ENCODE data around the gene CCR9. TPM values are rescaled to one million over a fixed set of nuclear protein-coding genes. Genes with fewer than 3 reads are reported as not detected.

Gene CCR9
- total and polyA plus RNA-seq, 5 donors from 2014 or later = 5.6 to 16.7 (median 11.3) TPM; not detected in 1

- ATAC-seq (ENCODE audit: low read depth in 2 of 2) = no peak
- Histone ChIP-seq H3K27me3 (ENCODE audit: control insufficient read depth, insufficient read depth, low read length) (peaks cover 9% of the 10 kb centered on the region), H3K4me3 (ENCODE audit: low read depth, low read length) (no peak overlapping the region), H3K4me1 (ENCODE audit: control insufficient read depth, insufficient read depth, low read length, poor library complexity, severe bottlenecking) (no peaks in the 10 kb centered on the region), H3K27ac (ENCODE audit: insufficient read depth, low read length, poor library complexity, severe bottlenecking) (no peak overlapping the region), H3K36me3 (ENCODE audit: control insufficient read depth, insufficient read depth, low read length) (no peaks in the 10 kb centered on the region), H3K9me3 (ENCODE audit: control insufficient read depth in 2 of 2, low read length in 2 of 2) (no peaks in the 10 kb centered on the region)
- Mint-ChIP-seq H3K4me3 (peak overlapping the region in 1 of 4 donors; percentile 29), H3K36me3 (no peaks in the 10 kb centered on the region), H3K27ac (peak overlapping the region in 1 of 3 donors; percentile 39), H3K9me3 (peaks cover 0 to 3% (median 0%) of the 10 kb centered on the region in 7 donors), H3K4me1 (peaks cover 0 to 14% (median 9%) of the 10 kb centered on the region in 4 donors), H3K27me3 (peaks cover 24% of the 10 kb centered on the region)
- no peak for DNase-seq
These were observed 1.8 kb upstream of the CCR9 start for GRCh38 chr3:45884368-45885201.

DNA sequence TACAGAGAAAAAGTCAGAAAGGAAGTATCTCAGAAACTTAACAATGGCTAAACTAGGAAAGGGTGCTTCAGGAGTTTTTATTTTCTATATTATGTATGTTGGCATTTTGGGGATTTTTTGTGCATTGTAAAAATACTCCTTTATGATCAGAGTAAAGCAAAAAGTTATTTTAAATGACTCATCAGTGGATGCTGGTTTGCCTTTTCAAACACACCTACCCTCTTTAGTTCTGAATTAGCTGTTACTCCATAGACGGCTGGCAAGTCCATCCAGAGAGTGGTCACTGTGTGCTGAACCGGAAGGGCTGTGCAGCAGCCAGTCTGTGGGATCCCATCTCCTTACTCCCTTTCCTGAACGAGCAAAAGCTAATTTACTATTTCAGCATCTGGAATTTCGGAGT, 942 bp downstream of the CCR9 start:
- Mint-ChIP-seq H3K27me3 (peaks cover 37% of the 10 kb centered on the region), H3K4me3 (peak overlapping the region in 2 of 4 donors; percentile 26 to 57), H3K27ac (no peak overlapping the region), H3K9me3 (peaks cover 0 to 1% (median 0%) of the 10 kb centered on the region in 7 donors), H3K4me1 (peaks cover 0 to 10% (median 4%) of the 10 kb centered on the region in 4 donors), H3K36me3 (no peaks in the 10 kb centered on the region)
- H3K36me3 ChIP-seq (ENCODE audit: control insufficient read depth, insufficient read depth, low read length) = no peaks in the 10 kb centered on the region
- no peak overlapping the region for H3K27ac ChIP-seq (ENCODE audit: insufficient read depth, low read length, poor library complexity, severe bottlenecking)
- peaks cover 9% of the 10 kb centered on the region for H3K27me3 ChIP-seq (ENCODE audit: control insufficient read depth, insufficient read depth, low read length)
- no peaks in the 10 kb centered on the region for H3K9me3 ChIP-seq (ENCODE audit: control insufficient read depth in 2 of 2, low read length in 2 of 2)
- H3K4me1 ChIP-seq (ENCODE audit: control insufficient read depth, insufficient read depth, low read length, poor library complexity, severe bottlenecking) = no peaks in the 10 kb centered on the region
- DNase-seq (no peak), ATAC-seq (ENCODE audit: low read depth in 2 of 2) (no peak)
- peak overlapping the region; percentile 16 for H3K4me3 ChIP-seq (ENCODE audit: low read depth, low read length)

DNA sequence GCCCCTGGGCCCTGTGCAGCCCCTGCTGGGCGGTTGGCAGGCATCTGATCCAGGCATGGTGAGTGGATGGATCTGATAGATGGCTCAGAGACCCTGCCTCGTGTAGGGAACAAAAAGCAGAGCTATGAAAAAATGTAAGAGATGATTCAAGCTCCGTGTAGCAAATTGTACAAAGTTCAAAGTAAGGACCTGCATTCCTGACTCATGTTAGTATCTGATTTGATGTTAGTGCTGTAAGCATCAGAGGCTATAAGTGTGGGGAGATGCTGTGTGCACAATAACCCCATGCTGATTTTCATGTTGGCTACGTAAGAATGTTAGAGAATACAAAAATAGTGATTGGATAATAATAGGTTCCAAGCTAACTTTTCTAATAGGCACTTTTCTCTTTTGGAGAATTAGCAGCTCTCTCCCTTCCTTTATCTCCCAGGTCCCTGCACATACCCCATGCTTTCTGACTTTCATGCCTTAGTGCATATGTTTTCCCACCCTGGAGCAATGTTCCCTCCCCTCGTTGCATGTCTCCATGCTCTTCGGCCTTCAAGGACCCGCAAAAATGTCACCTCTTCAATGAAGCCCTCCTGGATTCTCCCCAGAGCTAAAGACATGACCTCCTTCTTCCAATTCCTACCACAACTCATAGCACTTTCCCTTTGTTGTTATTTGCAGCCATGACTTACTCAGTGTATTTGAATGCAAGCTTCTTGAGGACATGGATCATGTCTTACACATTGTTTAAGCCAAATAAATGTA, 1.6 kb downstream of the CCR9 start:
- Histone ChIP-seq H3K9me3 (ENCODE audit: control insufficient read depth in 2 of 2, low read length in 2 of 2) (no peaks in the 10 kb centered on the region), H3K4me1 (ENCODE audit: control insufficient read depth, insufficient read depth, low read length, poor library complexity, severe bottlenecking) (no peaks in the 10 kb centered on the region), H3K36me3 (ENCODE audit: control insufficient read depth, insufficient read depth, low read length) (no peaks in the 10 kb centered on the region), H3K27ac (ENCODE audit: insufficient read depth, low read length, poor library complexity, severe bottlenecking) (no peak overlapping the region), H3K4me3 (ENCODE audit: low read depth, low read length) (no peak overlapping the region), H3K27me3 (ENCODE audit: control insufficient read depth, insufficient read depth, low read length) (peaks cover 9% of the 10 kb centered on the region)
- no peak for DNase-seq
- ATAC-seq (ENCODE audit: low read depth in 2 of 2) = no peak
- Mint-ChIP-seq H3K4me1 (peaks cover 0 to 15% (median 6%) of the 10 kb centered on the region in 4 donors), H3K36me3 (no peaks in the 10 kb centered on the region), H3K4me3 (peak overlapping the region; percentile 0 to 65 (median 13)), H3K27me3 (peaks cover 41% of the 10 kb centered on the region), H3K27ac (peak overlapping the region in 1 of 3 donors; percentile 33), H3K9me3 (peaks cover 0 to 1% (median 0%) of the 10 kb centered on the region in 7 donors)

DNA sequence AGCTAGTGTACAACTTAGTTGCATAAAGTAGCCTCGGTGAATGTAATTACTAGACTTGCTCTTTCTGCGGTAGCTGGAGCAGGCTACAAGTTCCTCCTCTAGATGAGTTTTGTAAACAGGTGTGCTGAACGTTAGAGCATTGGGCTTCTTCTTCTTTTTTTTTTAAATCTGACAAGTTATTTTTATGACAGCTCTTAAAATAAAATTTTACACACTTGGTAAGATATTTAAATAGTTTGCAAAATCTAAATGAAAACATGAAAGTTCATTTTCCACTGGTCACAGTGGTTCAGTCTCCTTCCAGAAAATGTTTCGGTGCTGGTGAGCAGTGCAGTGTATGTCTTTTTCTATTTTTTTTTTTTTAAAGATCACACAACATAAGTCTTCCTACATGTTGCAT, 3.0 kb downstream of the CCR9 start:
- H3K36me3 Mint-ChIP-seq = no peaks in the 10 kb centered on the region
- H3K27me3 ChIP-seq (ENCODE audit: control insufficient read depth, insufficient read depth, low read length) = peaks cover 9% of the 10 kb centered on the region
- H3K27me3 Mint-ChIP-seq = peaks cover 47% of the 10 kb centered on the region
- no peaks in the 10 kb centered on the region for H3K9me3 ChIP-seq (ENCODE audit: control insufficient read depth in 2 of 2, low read length in 2 of 2)
- no peak for ATAC-seq (ENCODE audit: low read depth in 2 of 2)
- no peak overlapping the region for H3K27ac ChIP-seq (ENCODE audit: insufficient read depth, low read length, poor library complexity, severe bottlenecking)
- H3K27ac Mint-ChIP-seq = no peak overlapping the region
- H3K4me1 Mint-ChIP-seq = peaks cover 0 to 29% (median 6%) of the 10 kb centered on the region in 4 donors
- H3K36me3 ChIP-seq (ENCODE audit: control insufficient read depth, insufficient read depth, low read length) = no peaks in the 10 kb centered on the region
- H3K4me3 ChIP-seq (ENCODE audit: low read depth, low read length) = no peak overlapping the region
- peak overlapping the region in 1 of 4 donors; percentile 58 for H3K4me3 Mint-ChIP-seq
- peaks cover 0 to 1% (median 0%) of the 10 kb centered on the region in 7 donors for H3K9me3 Mint-ChIP-seq
- DNase-seq = no peak
- H3K4me1 ChIP-seq (ENCODE audit: control insufficient read depth, insufficient read depth, low read length, poor library complexity, severe bottlenecking) = no peaks in the 10 kb centered on the region

DNA sequence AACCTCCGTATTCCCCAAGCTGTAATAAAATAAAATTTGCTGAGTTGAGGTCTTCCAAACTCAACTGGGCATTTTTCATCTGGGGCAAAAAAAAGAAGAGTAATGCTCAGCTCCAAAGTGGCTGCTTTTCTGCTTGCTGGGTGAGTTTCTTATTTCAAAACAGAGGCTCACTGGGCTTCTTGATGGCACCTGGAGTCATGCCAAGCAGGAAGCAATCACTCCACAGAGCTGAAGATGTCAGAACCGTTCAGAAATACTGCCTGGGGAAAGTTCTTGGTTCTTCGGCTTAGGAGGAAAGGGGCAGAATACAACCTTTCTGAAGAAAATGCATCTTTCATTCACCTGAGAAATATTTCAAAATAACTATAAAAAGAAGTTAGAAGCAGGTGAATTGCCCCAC, 4.1 kb downstream of the CCR9 start:
- ATAC-seq (ENCODE audit: low read depth in 2 of 2) = no peak
- Mint-ChIP-seq H3K4me1 (peaks cover 0 to 27% (median 5%) of the 10 kb centered on the region in 4 donors), H3K36me3 (no peaks in the 10 kb centered on the region), H3K27ac (no peak overlapping the region), H3K27me3 (peaks cover 47% of the 10 kb centered on the region), H3K9me3 (peaks cover 0 to 1% (median 0%) of the 10 kb centered on the region in 7 donors), H3K4me3 (peak overlapping the region in 2 of 4 donors; percentile 54 to 56)
- H3K27ac ChIP-seq (ENCODE audit: insufficient read depth, low read length, poor library complexity, severe bottlenecking) = no peak overlapping the region
- no peak for DNase-seq
- H3K36me3 ChIP-seq (ENCODE audit: control insufficient read depth, insufficient read depth, low read length) = no peaks in the 10 kb centered on the region
- H3K4me3 ChIP-seq (ENCODE audit: low read depth, low read length) = no peak overlapping the region
- H3K27me3 ChIP-seq (ENCODE audit: control insufficient read depth, insufficient read depth, low read length) = peaks cover 4% of the 10 kb centered on the region
- H3K4me1 ChIP-seq (ENCODE audit: control insufficient read depth, insufficient read depth, low read length, poor library complexity, severe bottlenecking) = no peaks in the 10 kb centered on the region
- no peaks in the 10 kb centered on the region for H3K9me3 ChIP-seq (ENCODE audit: control insufficient read depth in 2 of 2, low read length in 2 of 2)

DNA sequence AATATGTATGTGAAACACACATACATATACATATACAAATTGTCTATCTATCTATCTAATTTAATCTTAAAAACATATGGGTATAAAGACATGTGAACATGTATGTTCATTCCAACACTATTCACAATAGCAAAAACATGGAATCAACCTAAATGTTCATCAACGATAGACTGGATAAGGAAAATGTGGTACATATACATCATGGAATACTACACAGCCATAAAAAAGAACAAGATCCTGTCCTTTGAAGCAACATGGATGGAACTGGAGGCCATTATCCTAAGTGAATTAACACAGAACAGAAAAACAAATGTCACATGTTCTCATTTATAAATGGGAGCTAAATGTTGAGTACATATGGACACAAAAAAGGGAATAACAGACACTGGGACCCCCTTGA, 5.8 kb downstream of the CCR9 start:
- H3K27ac Mint-ChIP-seq = no peak overlapping the region
- no peaks in the 10 kb centered on the region for H3K9me3 Mint-ChIP-seq
- no peaks in the 10 kb centered on the region for H3K36me3 ChIP-seq (ENCODE audit: control insufficient read depth, insufficient read depth, low read length)
- DNase-seq (no peak), ATAC-seq (ENCODE audit: low read depth in 2 of 2) (no peak)
- H3K9me3 ChIP-seq (ENCODE audit: control insufficient read depth in 2 of 2, low read length in 2 of 2) = no peaks in the 10 kb centered on the region
- peaks cover 3% of the 10 kb centered on the region for H3K27me3 ChIP-seq (ENCODE audit: control insufficient read depth, insufficient read depth, low read length)
- no peak overlapping the region for H3K4me3 ChIP-seq (ENCODE audit: low read depth, low read length)
- no peak overlapping the region for H3K4me3 Mint-ChIP-seq
- no peaks in the 10 kb centered on the region for H3K4me1 ChIP-seq (ENCODE audit: control insufficient read depth, insufficient read depth, low read length, poor library complexity, severe bottlenecking)
- H3K4me1 Mint-ChIP-seq = peaks cover 0 to 27% (median 3%) of the 10 kb centered on the region in 4 donors
- no peaks in the 10 kb centered on the region for H3K36me3 Mint-ChIP-seq
- peaks cover 36% of the 10 kb centered on the region for H3K27me3 Mint-ChIP-seq
- no peak overlapping the region for H3K27ac ChIP-seq (ENCODE audit: insufficient read depth, low read length, poor library complexity, severe bottlenecking)

DNA sequence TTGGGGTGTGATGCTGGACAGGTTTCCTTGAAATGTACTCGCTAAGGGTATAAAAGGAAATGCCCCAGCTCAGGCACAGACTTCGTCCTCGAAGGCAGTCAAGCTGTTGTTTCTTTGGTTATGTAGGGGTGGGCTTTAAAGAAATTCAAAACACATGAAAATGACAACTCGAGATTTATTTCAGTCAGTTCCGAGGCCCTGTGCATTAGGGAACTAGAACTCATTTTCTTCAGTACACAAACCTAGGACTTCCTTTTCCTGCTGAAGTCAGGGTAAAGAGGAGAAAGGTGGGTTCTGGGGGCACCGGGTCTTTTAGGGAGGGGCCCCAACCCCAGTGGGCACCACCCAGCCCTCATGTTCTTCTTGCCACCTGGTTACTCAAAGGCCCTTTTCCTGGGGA, 7.7 kb downstream of the CCR9 start:
- H3K27ac Mint-ChIP-seq = no peak overlapping the region
- ATAC-seq (ENCODE audit: low read depth in 2 of 2) = no peak
- peaks cover 0 to 27% (median 3%) of the 10 kb centered on the region in 4 donors for H3K4me1 Mint-ChIP-seq

More for the DNA sequence above, 7.7 kb downstream of the CCR9 start:
- H3K9me3 ChIP-seq (ENCODE audit: control insufficient read depth in 2 of 2, low read length in 2 of 2) = no peaks in the 10 kb centered on the region
- H3K27me3 Mint-ChIP-seq = peaks cover 37% of the 10 kb centered on the region
- no peak for DNase-seq
- no peak overlapping the region for H3K27ac ChIP-seq (ENCODE audit: insufficient read depth, low read length, poor library complexity, severe bottlenecking)
- no peak overlapping the region for H3K4me3 Mint-ChIP-seq
- H3K4me3 ChIP-seq (ENCODE audit: low read depth, low read length) = no peak overlapping the region
- no peaks in the 10 kb centered on the region for H3K36me3 ChIP-seq (ENCODE audit: control insufficient read depth, insufficient read depth, low read length)
- H3K36me3 Mint-ChIP-seq = peaks cover 5% of the 10 kb centered on the region
- no peaks in the 10 kb centered on the region for H3K9me3 Mint-ChIP-seq
- H3K4me1 ChIP-seq (ENCODE audit: control insufficient read depth, insufficient read depth, low read length, poor library complexity, severe bottlenecking) = no peaks in the 10 kb centered on the region
- peaks cover 3% of the 10 kb centered on the region for H3K27me3 ChIP-seq (ENCODE audit: control insufficient read depth, insufficient read depth, low read length)
